Subcutaneous abdominal adipose tissue (tissue), 5 donors: ENCODE results near the gene MIDN.

Source experiments
- H3K27ac ChIP-seq: one replicate; pipeline ENCODE4 v1.7.0; 2013; ENCODE audit warnings: low read depth, mild to moderate bottlenecking, inconsistent platforms, low read length, moderate library complexity
- H3K27me3 ChIP-seq, 5 donors: one replicate each; pipeline ENCODE4 v1.7.0; 2013; ENCODE audit warnings: low read length in 5 of 5, inconsistent platforms in 1 of 5; ENCODE audit not compliant: control insufficient read depth in 5 of 5, insufficient read depth in 4 of 5
- H3K36me3 ChIP-seq, 5 donors: one replicate each; pipeline ENCODE4 v1.7.0; 2013; ENCODE audit warnings: low read length in 5 of 5; ENCODE audit not compliant: control insufficient read depth in 5 of 5, insufficient read depth in 5 of 5
- H3K4me1 ChIP-seq, 5 donors: one replicate each; pipeline ENCODE4 v1.7.0; 2013; ENCODE audit warnings: low read length in 5 of 5, mild to moderate bottlenecking in 3 of 5, moderate library complexity in 1 of 5; ENCODE audit not compliant: control insufficient read depth in 5 of 5, insufficient read depth in 5 of 5
- H3K4me3 ChIP-seq, 5 donors: one replicate each; pipeline ENCODE4 v1.7.0; 2013; ENCODE audit warnings: low read length in 5 of 5, low read depth in 1 of 5
- H3K9ac ChIP-seq, 5 donors: one replicate each; pipeline ENCODE4 v1.7.0; 2013; ENCODE audit warnings: low read length in 5 of 5, mild to moderate bottlenecking in 4 of 5, moderate library complexity in 3 of 5
- H3K9me3 ChIP-seq, 5 donors: one replicate each; pipeline ENCODE4 v1.7.0; 2013; ENCODE audit warnings: low read length in 5 of 5; ENCODE audit not compliant: control insufficient read depth in 5 of 5
- donor health status: healthy.
- donor health status: healthy.
- donor health status: healthy.
- donor health status: healthy.
- donor health status: healthy.

Gene MIDN

DNA sequence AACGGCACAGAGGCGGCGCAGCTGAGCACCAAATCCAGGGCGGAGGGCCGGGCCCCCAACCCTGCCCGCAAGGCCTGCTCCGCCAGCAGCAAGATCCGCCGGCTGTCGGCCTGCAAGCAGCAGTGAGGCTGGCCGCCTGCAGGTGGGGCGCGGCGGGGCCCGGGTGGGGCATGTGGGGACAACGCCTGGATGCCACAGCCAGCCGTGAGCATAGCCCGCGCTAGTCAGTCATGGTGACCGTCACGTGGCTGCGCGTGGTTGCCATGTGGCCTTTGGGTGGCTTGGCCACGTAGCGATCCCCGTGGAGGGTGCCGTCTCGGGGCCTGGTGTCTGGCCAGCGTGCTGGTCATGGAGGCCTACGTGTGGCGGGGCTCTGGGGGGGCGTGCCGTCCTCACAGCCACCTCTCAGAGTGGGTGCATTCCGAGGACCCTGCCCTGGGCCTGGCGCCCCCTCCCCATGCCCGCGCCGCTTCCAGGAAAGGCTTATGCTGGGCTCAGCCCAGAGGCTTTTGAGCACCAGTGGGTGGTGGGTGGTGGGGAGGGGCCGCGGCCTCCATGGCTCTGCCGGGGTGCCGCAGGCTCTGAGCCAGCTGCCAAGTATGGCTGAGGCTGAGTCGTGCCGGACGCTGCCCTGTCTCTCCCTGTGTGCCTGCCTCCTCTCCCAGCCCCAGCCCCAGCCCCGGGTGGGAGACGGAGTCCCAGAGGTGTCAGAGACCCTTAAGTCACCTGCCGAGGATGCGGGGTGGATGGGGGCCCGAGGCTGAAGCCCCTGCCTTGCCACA, 21.7 kb upstream of the MIDN start:
- H3K4me1 ChIP-seq = peaks cover 0 to 9% (median 3%) of the 10 kb centered on the region in 5 donors
- H3K9me3 ChIP-seq = no peaks in the 10 kb centered on the region
- no peak overlapping the region for H3K9ac ChIP-seq
- H3K27me3 ChIP-seq = no peaks in the 10 kb centered on the region
- peaks cover 0 to 57% (median 45%) of the 10 kb centered on the region in 5 donors for H3K36me3 ChIP-seq
- H3K27ac ChIP-seq = no peak overlapping the region
- no peak overlapping the region for H3K4me3 ChIP-seq

DNA sequence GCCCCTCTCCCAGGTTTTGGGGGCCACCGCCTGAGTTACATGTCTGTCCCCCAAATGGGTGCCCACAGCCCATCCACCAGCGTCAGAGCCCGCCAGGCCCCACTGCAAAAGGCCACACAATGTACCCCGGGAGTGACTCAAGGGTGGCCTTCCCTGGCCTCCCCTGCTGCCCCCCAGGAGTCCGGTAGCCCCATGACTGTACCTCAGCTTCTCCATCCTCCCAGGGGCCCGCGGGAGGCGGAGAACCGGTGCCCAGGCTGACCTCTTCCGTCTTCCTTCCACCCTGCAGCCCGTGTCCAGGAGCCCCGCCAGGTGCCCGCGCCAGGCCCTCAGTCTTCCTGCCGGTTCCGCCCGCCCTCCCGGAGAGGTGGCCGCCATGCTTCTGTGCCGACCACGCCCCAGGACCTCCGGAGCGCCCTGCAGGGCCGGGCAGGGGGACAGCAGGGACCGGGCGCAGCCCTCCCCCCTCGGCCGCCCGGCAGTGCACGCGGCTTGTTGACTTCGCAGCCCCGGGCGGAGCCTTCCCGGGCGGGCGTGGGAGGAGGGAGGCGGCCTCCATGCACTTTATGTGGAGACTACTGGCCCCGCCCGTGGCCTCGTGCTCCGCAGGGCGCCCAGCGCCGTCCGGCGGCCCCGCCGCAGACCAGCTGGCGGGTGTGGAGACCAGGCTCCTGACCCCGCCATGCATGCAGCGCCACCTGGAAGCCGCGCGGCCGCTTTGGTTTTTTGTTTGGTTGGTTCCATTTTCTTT, 20.9 kb upstream of the MIDN start:
- no peaks in the 10 kb centered on the region for H3K9me3 ChIP-seq
- peaks cover 0 to 51% (median 42%) of the 10 kb centered on the region in 5 donors for H3K36me3 ChIP-seq
- H3K4me3 ChIP-seq = no peak overlapping the region
- H3K4me1 ChIP-seq = peaks cover 0 to 9% (median 4%) of the 10 kb centered on the region in 5 donors
- H3K9ac ChIP-seq = no peak overlapping the region
- H3K27me3 ChIP-seq = no peaks in the 10 kb centered on the region
- no peak overlapping the region for H3K27ac ChIP-seq

- no peaks in the 10 kb centered on the region for H3K9me3 ChIP-seq
- no peaks in the 10 kb centered on the region for H3K27me3 ChIP-seq
- no peak overlapping the region for H3K27ac ChIP-seq
- no peak overlapping the region for H3K9ac ChIP-seq
- no peak overlapping the region for H3K4me3 ChIP-seq
- peaks cover 0 to 14% (median 13%) of the 10 kb centered on the region in 5 donors for H3K4me1 ChIP-seq
- H3K36me3 ChIP-seq = peaks cover 0 to 42% (median 34%) of the 10 kb centered on the region in 5 donors
Observed at GRCh38 chr19:1228161-1228957, 20.0 kb upstream of the MIDN start.

GRCh38 chr19:1229056-1229923, 19.1 kb upstream of the MIDN start:
- H3K4me1 ChIP-seq = peaks cover 0 to 16% (median 14%) of the 10 kb centered on the region in 5 donors
- no peaks in the 10 kb centered on the region for H3K9me3 ChIP-seq
- no peak overlapping the region for H3K9ac ChIP-seq
- no peak overlapping the region for H3K27ac ChIP-seq
- H3K4me3 ChIP-seq = no peak overlapping the region
- H3K27me3 ChIP-seq = no peaks in the 10 kb centered on the region
- H3K36me3 ChIP-seq = peaks cover 0 to 33% (median 28%) of the 10 kb centered on the region in 5 donors

DNA sequence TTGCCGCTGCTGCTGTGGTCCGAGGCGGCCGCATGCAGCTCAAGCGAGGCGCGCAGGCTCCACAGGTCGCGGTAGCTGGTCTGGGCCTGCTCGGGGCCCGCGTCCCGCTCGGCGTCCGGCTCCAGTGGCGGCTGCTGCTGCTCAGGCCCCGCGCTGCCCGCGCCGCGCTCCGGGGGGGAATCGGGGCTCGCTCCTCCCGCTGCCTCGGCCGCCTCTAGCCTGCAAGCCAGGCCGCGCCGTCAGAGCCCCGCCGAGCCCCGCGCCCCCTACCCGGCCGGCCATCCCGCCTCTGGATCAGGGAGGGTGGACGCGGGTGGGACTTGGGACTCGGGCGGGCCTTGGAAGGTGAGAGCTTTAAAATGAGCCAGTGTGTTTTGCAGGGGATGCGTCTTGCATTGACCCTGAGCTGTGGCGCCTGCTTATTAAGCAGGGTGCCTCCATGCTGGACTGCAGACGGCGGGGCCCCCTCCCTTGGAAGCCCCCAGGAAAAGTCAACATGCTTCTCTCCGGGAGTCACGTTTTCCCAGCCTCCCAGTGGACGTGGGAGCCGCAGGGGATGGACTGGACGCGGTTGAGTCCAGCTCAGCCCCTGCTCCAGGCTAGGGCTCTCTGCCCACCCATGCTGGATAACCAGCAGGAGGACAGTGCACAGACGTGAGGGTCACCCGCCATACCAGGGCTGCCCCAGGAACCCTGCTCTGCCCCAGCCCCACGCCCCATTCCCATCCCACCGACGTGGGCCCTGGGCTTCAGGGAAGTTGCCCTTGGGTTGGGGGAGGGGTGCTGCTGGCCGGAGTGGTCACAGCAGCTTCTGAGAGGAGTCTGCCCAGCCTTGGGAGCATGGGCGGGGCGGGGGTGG, 18.2 kb upstream of the MIDN start:
- no peak overlapping the region for H3K27ac ChIP-seq
- H3K4me3 ChIP-seq = no peak overlapping the region
- peaks cover 0 to 16% (median 14%) of the 10 kb centered on the region in 5 donors for H3K4me1 ChIP-seq
- H3K9me3 ChIP-seq = no peaks in the 10 kb centered on the region
- peaks cover 0 to 25% (median 22%) of the 10 kb centered on the region in 5 donors for H3K36me3 ChIP-seq
- no peak overlapping the region for H3K9ac ChIP-seq
- no peaks in the 10 kb centered on the region for H3K27me3 ChIP-seq

- Histone ChIP-seq H3K4me1 (peaks cover 0 to 16% (median 14%) of the 10 kb centered on the region in 5 donors), H3K9ac (no peak overlapping the region), H3K36me3 (peaks cover 0 to 20% (median 18%) of the 10 kb centered on the region in 5 donors), H3K27me3 (peaks cover 0 to 6% (median 3%) of the 10 kb centered on the region in 5 donors), H3K27ac (no peak overlapping the region), H3K9me3 (no peaks in the 10 kb centered on the region), H3K4me3 (no peak overlapping the region)
Observed at GRCh38 chr19:1230783-1231489, 17.4 kb upstream of the MIDN start.

GRCh38 chr19:1231729-1232637, 16.4 kb upstream of the MIDN start:
- Histone ChIP-seq H3K9ac (no peak overlapping the region), H3K9me3 (no peaks in the 10 kb centered on the region), H3K27ac (peak overlapping the region; percentile 16), H3K36me3 (peaks cover 0 to 12% (median 9%) of the 10 kb centered on the region in 5 donors), H3K4me1 (peaks cover 0 to 22% (median 16%) of the 10 kb centered on the region in 5 donors), H3K27me3 (peaks cover 0 to 11% (median 8%) of the 10 kb centered on the region in 5 donors), H3K4me3 (no peak overlapping the region)

GRCh38 chr19:1232652-1233072, 15.7 kb upstream of the MIDN start:
- Histone ChIP-seq H3K4me3 (no peak overlapping the region), H3K9ac (no peak overlapping the region), H3K9me3 (no peaks in the 10 kb centered on the region), H3K4me1 (peaks cover 0 to 28% (median 21%) of the 10 kb centered on the region in 5 donors), H3K27ac (peak overlapping the region; percentile 16), H3K36me3 (peaks cover 0 to 6% (median 2%) of the 10 kb centered on the region in 5 donors), H3K27me3 (peaks cover 0 to 11% (median 8%) of the 10 kb centered on the region in 5 donors)
